ENCODE data around the gene SCD5. TPM values are rescaled to one million over a fixed set of nuclear protein-coding genes. Genes with fewer than 3 reads are reported as not detected.

Gene SCD5
- total and polyA plus RNA-seq, 2 of the 4 experiments (the other 2 are of a cell fraction): 12.4 to 13.5 TPM

DNA sequence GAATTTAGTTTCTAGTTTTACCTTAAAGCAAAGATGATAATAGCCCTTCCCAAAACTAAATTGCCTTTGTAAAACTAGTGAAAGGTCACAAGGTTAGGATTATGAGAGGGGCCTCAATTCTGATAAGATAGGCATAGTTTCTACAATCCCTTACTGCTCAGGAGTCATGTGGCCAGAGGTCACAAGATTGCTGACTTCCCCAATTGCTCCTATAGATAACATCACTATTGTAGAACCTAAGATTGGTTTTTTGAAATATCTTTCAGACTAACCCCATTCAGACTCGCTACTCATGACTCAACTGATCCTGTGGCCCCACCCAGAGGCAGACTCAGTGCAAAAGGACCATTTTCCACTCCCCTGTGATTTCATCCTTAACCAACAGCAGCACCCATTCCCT is 70.3 kb downstream of the SCD5 start:
- no peak overlapping the region for H3K9ac ChIP-seq (ENCODE audit: low read depth, low read length)
- H3K18ac ChIP-seq (ENCODE audit: low read depth, low read length): no peak overlapping the region
- no peak overlapping the region for H3K27ac ChIP-seq (ENCODE audit: insufficient read depth, low read length)
- H3K56ac ChIP-seq (ENCODE audit: extremely low read depth, insufficient read depth, low read length): no peak overlapping the region
- in situ Hi-C loops (cut with MboI; ENCODE audit: low sequenced_read_pairs): no loop called here
- H2BK5ac ChIP-seq (ENCODE audit: low read depth, low read length, poor library complexity, severe bottlenecking): no peak overlapping the region
- dilution Hi-C loops (cut with HindIII; ENCODE audit: low sequenced_read_pairs, unreplicated experiment): no loop called here
- no peak overlapping the region for H4K8ac ChIP-seq (ENCODE audit: low read depth in 2 of 2, low read length in 2 of 2)
- peaks cover 8% of the 10 kb centered on the region; the same call in 1 of the 2 replicates for H3K9me1 ChIP-seq (ENCODE audit: insufficient read depth, low read length)
- CTCF ChIA-PET: no interaction called here
- no TSS peak for BruUV-seq (replicated peaks)
- TF ChIP-seq, protein P1, sequence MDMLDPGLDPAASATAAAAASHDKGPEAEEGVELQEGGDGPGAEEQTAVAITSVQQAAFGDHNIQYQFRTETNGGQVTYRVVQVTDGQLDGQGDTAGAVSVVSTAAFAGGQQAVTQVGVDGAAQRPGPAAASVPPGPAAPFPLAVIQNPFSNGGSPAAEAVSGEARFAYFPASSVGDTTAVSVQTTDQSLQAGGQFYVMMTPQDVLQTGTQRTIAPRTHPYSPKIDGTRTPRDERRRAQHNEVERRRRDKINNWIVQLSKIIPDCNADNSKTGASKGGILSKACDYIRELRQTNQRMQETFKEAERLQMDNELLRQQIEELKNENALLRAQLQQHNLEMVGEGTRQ (IDR thresholded peaks at IDR 0.05; ENCODE audit: low read depth, low read length): no peak
- no peak for TF ChIP-seq MAZ (IDR thresholded peaks at IDR 0.05; ENCODE audit: borderline replicate concordance, low read depth, low read length)
- no peak for TF ChIP-seq MXI1 (IDR thresholded peaks at IDR 0.05; ENCODE audit: borderline replicate concordance, low read depth, low read length)
- no peak for TF ChIP-seq MAFK (IDR thresholded peaks at IDR 0.05; ENCODE audit: low read depth, low read length)
- TF ChIP-seq CEBPB (IDR thresholded peaks at IDR 0.05; ENCODE audit: low read depth, low read length): no peak
- no peak for TF ChIP-seq RAD21 (IDR thresholded peaks at IDR 0.05; ENCODE audit: low read length)
- TF ChIP-seq POLR2A (IDR thresholded peaks at IDR 0.05; ENCODE audit: low read depth, low read length): no peak
- TF ChIP-seq BHLHE40 (IDR thresholded peaks at IDR 0.05; ENCODE audit: low read depth, low read length): no peak
- TF ChIP-seq, protein P2, sequence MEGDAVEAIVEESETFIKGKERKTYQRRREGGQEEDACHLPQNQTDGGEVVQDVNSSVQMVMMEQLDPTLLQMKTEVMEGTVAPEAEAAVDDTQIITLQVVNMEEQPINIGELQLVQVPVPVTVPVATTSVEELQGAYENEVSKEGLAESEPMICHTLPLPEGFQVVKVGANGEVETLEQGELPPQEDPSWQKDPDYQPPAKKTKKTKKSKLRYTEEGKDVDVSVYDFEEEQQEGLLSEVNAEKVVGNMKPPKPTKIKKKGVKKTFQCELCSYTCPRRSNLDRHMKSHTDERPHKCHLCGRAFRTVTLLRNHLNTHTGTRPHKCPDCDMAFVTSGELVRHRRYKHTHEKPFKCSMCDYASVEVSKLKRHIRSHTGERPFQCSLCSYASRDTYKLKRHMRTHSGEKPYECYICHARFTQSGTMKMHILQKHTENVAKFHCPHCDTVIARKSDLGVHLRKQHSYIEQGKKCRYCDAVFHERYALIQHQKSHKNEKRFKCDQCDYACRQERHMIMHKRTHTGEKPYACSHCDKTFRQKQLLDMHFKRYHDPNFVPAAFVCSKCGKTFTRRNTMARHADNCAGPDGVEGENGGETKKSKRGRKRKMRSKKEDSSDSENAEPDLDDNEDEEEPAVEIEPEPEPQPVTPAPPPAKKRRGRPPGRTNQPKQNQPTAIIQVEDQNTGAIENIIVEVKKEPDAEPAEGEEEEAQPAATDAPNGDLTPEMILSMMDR (conservative IDR thresholded peaks at IDR 0.05; ENCODE audit: low read depth, low read length): no peak
- no peak for TF ChIP-seq CHD1 (IDR thresholded peaks at IDR 0.05; ENCODE audit: low read depth, low read length)
- no peak for TF ChIP-seq NFE2L2 (IDR thresholded peaks at IDR 0.05; ENCODE audit: low read depth, low read length)
- TF ChIP-seq RCOR1 (IDR thresholded peaks at IDR 0.05; ENCODE audit: insufficient replicate concordance, low read length): no peak
- TF ChIP-seq FOS (IDR thresholded peaks at IDR 0.05; ENCODE audit: low read depth, low read length): no peak
- TF ChIP-seq SMC3 (IDR thresholded peaks at IDR 0.05; ENCODE audit: low read depth, low read length): no peak
- no peak for TF ChIP-seq RFX5 (IDR thresholded peaks at IDR 0.05; ENCODE audit: low read depth, low read length)
- TF ChIP-seq, protein P3, sequence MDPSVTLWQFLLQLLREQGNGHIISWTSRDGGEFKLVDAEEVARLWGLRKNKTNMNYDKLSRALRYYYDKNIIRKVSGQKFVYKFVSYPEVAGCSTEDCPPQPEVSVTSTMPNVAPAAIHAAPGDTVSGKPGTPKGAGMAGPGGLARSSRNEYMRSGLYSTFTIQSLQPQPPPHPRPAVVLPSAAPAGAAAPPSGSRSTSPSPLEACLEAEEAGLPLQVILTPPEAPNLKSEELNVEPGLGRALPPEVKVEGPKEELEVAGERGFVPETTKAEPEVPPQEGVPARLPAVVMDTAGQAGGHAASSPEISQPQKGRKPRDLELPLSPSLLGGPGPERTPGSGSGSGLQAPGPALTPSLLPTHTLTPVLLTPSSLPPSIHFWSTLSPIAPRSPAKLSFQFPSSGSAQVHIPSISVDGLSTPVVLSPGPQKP (IDR thresholded peaks at IDR 0.05; ENCODE audit: borderline replicate concordance, low read depth, low read length): no peak
- H3K79me1 ChIP-seq (ENCODE audit: low read depth in 1 of 2, low read length in 2 of 2): peaks cover 0 to 3% of the 10 kb centered on the region in 2 experiments; a peak in 2 of 4 replicates
- no peak overlapping the region for H3K4ac ChIP-seq (ENCODE audit: low read depth, low read length)
- H2BK120ac ChIP-seq (ENCODE audit: low read depth, low read length): no peak overlapping the region
- no peak overlapping the region for H3K4me2 ChIP-seq (ENCODE audit: low read depth, low read length)
- DNase-seq (no peak), ATAC-seq (ENCODE audit: low read depth) (no peak)
- no peak overlapping the region for H3K23ac ChIP-seq (ENCODE audit: low read depth, low read length)
- H3K4me3 ChIP-seq (ENCODE audit: insufficient read depth, low read depth, low read length): no peak overlapping the region
- no peak overlapping the region for H2BK20ac ChIP-seq (ENCODE audit: low read depth, low read length)
- H3K27me3 ChIP-seq (ENCODE audit: control insufficient read depth, insufficient read depth, low read length): no peaks in the 10 kb centered on the region
- no peaks in the 10 kb centered on the region for H3K36me3 ChIP-seq (ENCODE audit: control insufficient read depth, insufficient read depth, low read length)
- H2BK15ac ChIP-seq (ENCODE audit: low read depth, low read length): no peak overlapping the region
- no peak overlapping the region for H2AK5ac ChIP-seq (ENCODE audit: low read depth, low read length)
- POLR2A ChIA-PET (ENCODE audit: unreplicated experiment): no interaction called here
- H3K14ac ChIP-seq (replicated peaks; ENCODE audit: low read depth, low read length): no peak overlapping the region
- H3K4me1 ChIP-seq (ENCODE audit: control insufficient read depth, insufficient read depth, low read length): peaks cover 5% of the 10 kb centered on the region
- no peak overlapping the region for H4K91ac ChIP-seq (ENCODE audit: insufficient read depth, low read depth, low read length)
- H4K5ac ChIP-seq (ENCODE audit: low read depth, low read length): no peak overlapping the region
- no peaks in the 10 kb centered on the region for H4K20me1 ChIP-seq (ENCODE audit: insufficient read depth, low read length)
- no CpG with 5 or more reads among the region's 1 CpG for WGBS, 2 experiments (ENCODE audit: extremely low coverage in 2 of 2, insufficient read length in 1 of 2)
- no peak overlapping the region for H2AK9ac ChIP-seq (replicated peaks; ENCODE audit: low read depth, low read length, poor library complexity)
- H3K9me3 ChIP-seq (ENCODE audit: control insufficient read depth, insufficient read depth, low read length): no peaks in the 10 kb centered on the region; the same call in 1 of the 2 replicates
- no peak overlapping the region for H2AFZ ChIP-seq (replicated peaks; ENCODE audit: low read length, poor library complexity)
- intact Hi-C loops (cut with micrococcal nuclease): no loop called here

All from IMR-90 (cell line).